Measurements from ENCODE around the gene KIAA1755.

- TF ChIP-seq CTCF (conservative IDR thresholded peaks at IDR 0.05) (peak; percentile 89), EZH2 (IDR thresholded peaks at IDR 0.05; ENCODE audit: low read depth) (no peak)
These were observed 17.5 kb downstream of the KIAA1755 start for GRCh38 chr20:38242848-38243708.

Data from PC-9 (cell line).